GM12892 (cell line): ENCODE data around the gene NUP98.

ENCODE experiments used
- POLR2A ChIP-seq: IDR thresholded peaks from 2 replicates; pipeline ENCODE4 v1.6.1; 2011; ENCODE audit warnings: low read depth, low read length, control low read depth
- POLR2AphosphoS5 ChIP-seq: IDR thresholded peaks from 2 replicates; pipeline ENCODE4 v1.6.1; 2011; ENCODE audit warnings: low read depth, low read length, control low read depth
- TAF1 ChIP-seq: IDR thresholded peaks from 2 replicates; pipeline ENCODE4 v1.6.1; 2011; ENCODE audit warnings: low read depth, mild to moderate bottlenecking, control low read depth, low read length, borderline replicate concordance

DNA sequence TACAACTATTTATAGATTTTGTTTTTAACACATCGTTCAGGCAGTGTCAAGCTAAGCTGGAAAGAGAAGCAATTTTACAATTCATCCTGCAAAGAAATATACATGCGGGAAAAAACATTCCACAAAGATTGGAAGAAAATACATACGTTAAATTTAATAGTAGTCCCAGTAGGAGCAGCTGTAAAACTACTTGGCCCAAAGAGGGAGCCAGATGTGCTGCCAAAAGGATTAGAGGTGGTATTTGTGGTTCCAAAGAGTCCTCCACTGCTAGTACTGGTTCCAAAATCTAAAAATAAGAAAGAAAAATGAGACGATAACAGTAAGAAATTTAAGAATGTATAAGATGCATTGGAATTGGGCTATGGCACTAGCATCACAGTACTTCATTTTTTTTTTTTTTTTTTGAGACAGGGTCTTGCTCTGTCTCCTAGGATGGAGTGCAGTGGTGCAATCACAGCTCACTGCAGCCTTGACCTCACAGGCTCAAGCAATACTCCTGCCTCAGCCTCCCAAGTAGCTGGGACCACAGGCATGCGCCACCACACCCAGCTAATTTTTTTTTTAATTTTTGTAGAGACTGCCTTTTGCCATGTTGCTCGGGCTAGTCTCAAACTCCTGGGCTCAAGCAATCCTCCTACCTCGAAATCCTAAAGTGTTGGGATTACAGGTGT lies 21.5 kb downstream of the NUP98 start:
- TF ChIP-seq POLR2AphosphoS5 = no peak
- no peak for TF ChIP-seq POLR2A
- no peak for TF ChIP-seq TAF1
